Gastrocnemius medialis (tissue), 4 donors: Measurements from ENCODE around the gene NIFK. TPM values are rescaled to one million over a fixed set of nuclear protein-coding genes. Genes with fewer than 3 reads are reported as not detected.
"Not testable (repeated sequence)": the region's sequence is repeated elsewhere in the genome, so short reads cannot be mapped to it uniquely, and the experiment has no call there.

ENCODE experiments used
- ATAC-seq, 2 donors: fragments of 150-250 bp; one replicate each; pipeline ENCODE4 v1.9.1; 2016
- DNase-seq, 2 donors: peaks; one replicate each; pipeline ENCODE4 v3.0.0-alpha.2; 2019
- H3K27ac ChIP-seq, 4 donors: fragments of 200-600 bp; sonication (generic); 1 replicate in 1 of 4; 2 replicates in 3 of 4; pipeline ENCODE4 v1.5.1; 2016 to 2018; ENCODE audit warnings: mild to moderate bottlenecking in 2 of 4, moderate library complexity in 1 of 4
- H3K27me3 ChIP-seq, 3 donors: fragments of 200-600 bp; sonication (generic) in 2 of 3; 1 replicate in 1 of 3; 2 replicates in 2 of 3; pipeline versions ENCODE4 v1.5.1 to v1.6.0; 2016 to 2019; ENCODE audit warnings: mild to moderate bottlenecking in 1 of 3, moderate library complexity in 1 of 3
- H3K36me3 ChIP-seq, 2 donors: fragments of 200-600 bp; sonication (generic) in 1 of 2; one replicate each; pipeline ENCODE4 v1.5.1; 2017 to 2018
- H3K4me1 ChIP-seq, 2 donors: fragments of 200-600 bp; sonication (generic) in 1 of 2; one replicate each; pipeline ENCODE4 v1.5.1; 2016 to 2017; ENCODE audit warnings: mild to moderate bottlenecking in 2 of 2
- H3K4me3 ChIP-seq, 4 donors: fragments of 200-600 bp; sonication (generic) in 3 of 4; 1 replicate in 1 of 4; 2 replicates in 3 of 4; pipeline ENCODE4 v1.5.1; 2016 to 2019; ENCODE audit warnings: mild to moderate bottlenecking in 2 of 4
- H3K9me3 ChIP-seq, 3 donors: fragments of 200-600 bp; sonication (generic) in 2 of 3; 1 replicate in 1 of 3; 2 replicates in 2 of 3; pipeline ENCODE4 v1.5.1; 2016 to 2019
- CTCF ChIP-seq, 5 experiments: fragments of 450-650 bp in 3 of 5; fragments of 200-600 bp in 2 of 5; sonication (generic) in 2 of 5; IDR thresholded peaks in 4 of 5; conservative IDR thresholded peaks in 1 of 5; 1 replicate in 4 of 5; 2 replicates in 1 of 5; pipeline ENCODE4 v1.5.1; 2016 to 2019; ENCODE audit warnings: antibody characterized with exemption in 5 of 5, mild to moderate bottlenecking in 3 of 5, moderate library complexity in 3 of 5
- POLR2A ChIP-seq, 2 donors: fragments of 450-650 bp; IDR thresholded peaks; one replicate each; pipeline ENCODE4 v1.6.1; 2017; ENCODE audit warnings: antibody characterized with exemption in 2 of 2, mild to moderate bottlenecking in 2 of 2, moderate library complexity in 2 of 2
- in situ Hi-C, 4 donors: fragments of 200-750 bp; cut with MboI; loops; one replicate each; pipeline versions ENCODE4 v1.15.0 to v1.8.0; 2017; ENCODE audit warnings: low sequenced_read_pairs in 4 of 4
- intact Hi-C: fragments of 100-400 bp; cut with DNase I; formaldehyde crosslinking; loops from one replicate; pipeline ENCODE4 v1.15.1; 2023; ENCODE audit warnings: low total_unique reads
- total RNA-seq, 4 donors: library from RNA; depleted of rRNA; stranded (reverse); fragments of >200 nt; gene quantifications; one replicate each; pipeline versions ENCODE4 v1.1.0 to v1.2.3, GENCODE V29; 2016

NIFK gene
- total RNA-seq, 4 donors from 2014 or later: 31.1 to 42.3 (median 37.3) TPM

- intact Hi-C loops: loop anchor here (2.0 kb wide), 1 partner anchor 67 kb away; no protein-coding TSS in a partner anchor
- in situ Hi-C loops: loop anchor here in 3 of 4 donors (10.0 to 25.0 kb wide), 4 partner anchors 53 to 323 kb away; partner anchors contain the start of gene RNU4ATAC (in 2 of the 3)
- H3K27me3 ChIP-seq: no peaks in the 10 kb centered on the region
- H3K4me1 ChIP-seq: peaks cover 17 to 20% of the 10 kb centered on the region in 2 donors
- H3K36me3 ChIP-seq: no peaks in the 10 kb centered on the region
- H3K4me3 ChIP-seq: no peak overlapping the region
- ATAC-seq (no peak), DNase-seq (no peak)
- no peaks in the 10 kb centered on the region for H3K9me3 ChIP-seq
- peak overlapping the region; percentile 54 to 85 (median 77) for H3K27ac ChIP-seq
- TF ChIP-seq CTCF (IDR thresholded peaks at IDR 0.05 in 4 of 5, conservative IDR thresholded peaks at IDR 0.05 in 1 of 5) (no peak), POLR2A (IDR thresholded peaks at IDR 0.05) (no peak)
These were observed 19.1 kb downstream of the NIFK start for GRCh38 chr2:121717529-121717928.

GRCh38 chr2:121716126-121716525 lies 20.5 kb downstream of the NIFK start:
- TF ChIP-seq CTCF (IDR thresholded peaks at IDR 0.05 in 4 of 5, conservative IDR thresholded peaks at IDR 0.05 in 1 of 5) (no peak), POLR2A (IDR thresholded peaks at IDR 0.05) (no peak)
- H3K27me3 ChIP-seq: no peaks in the 10 kb centered on the region

GRCh38 chr2:121711481-121711880 lies 25.2 kb downstream of the NIFK start:
- H3K4me1 ChIP-seq, DNase-seq, ATAC-seq, H3K27me3 ChIP-seq, H3K4me3 ChIP-seq, H3K9me3 ChIP-seq, H3K36me3 ChIP-seq, H3K27ac ChIP-seq, intact Hi-C loops: not testable (repeated sequence)
- in situ Hi-C loops: loop anchor here in 3 of 4 donors (10.0 to 25.0 kb wide), 4 partner anchors 47 to 317 kb away; partner anchors contain the start of gene RNU4ATAC (in 2 of the 3)

More at GRCh38 chr2:121716126-121716525, 20.5 kb downstream of the NIFK start:
- Histone ChIP-seq H3K36me3 (no peaks in the 10 kb centered on the region), H3K9me3 (no peaks in the 10 kb centered on the region), H3K4me1 (peaks cover 11 to 13% of the 10 kb centered on the region in 2 donors), H3K27ac (peak overlapping the region; percentile 54 to 85 (median 70)), H3K4me3 (no peak overlapping the region)
- in situ Hi-C loops: loop anchor here in 3 of 4 donors (10.0 to 25.0 kb wide), 4 partner anchors 51 to 321 kb away; partner anchors contain the start of gene RNU4ATAC (in 2 of the 3)
- ATAC-seq (no peak), DNase-seq (no peak)
- intact Hi-C loops: loop anchor here (2.0 kb wide), 1 partner anchor 65 kb away; no protein-coding TSS in a partner anchor

- intact Hi-C loops (no loop called here), in situ Hi-C loops (loop anchor here in 3 of 4 donors (10.0 to 25.0 kb wide), 4 partner anchors 46 to 316 kb away; partner anchors contain the start of gene RNU4ATAC (in 2 of the 3))
- no peak overlapping the region for H3K4me3 ChIP-seq
- H3K36me3 ChIP-seq: no peaks in the 10 kb centered on the region
- H3K27me3 ChIP-seq: no peaks in the 10 kb centered on the region
- H3K27ac ChIP-seq: no peak overlapping the region
- no peak for TF ChIP-seq POLR2A (IDR thresholded peaks at IDR 0.05)
- no peak for TF ChIP-seq CTCF (IDR thresholded peaks at IDR 0.05 in 4 of 5, conservative IDR thresholded peaks at IDR 0.05 in 1 of 5)
- ATAC-seq (no peak), DNase-seq (no peak)
- no peaks in the 10 kb centered on the region for H3K4me1 ChIP-seq
- no peaks in the 10 kb centered on the region for H3K9me3 ChIP-seq
These were observed 26.1 kb downstream of the NIFK start for GRCh38 chr2:121710470-121711170.

- Histone ChIP-seq H3K9me3 (no peaks in the 10 kb centered on the region), H3K4me3 (no peak overlapping the region), H3K27ac (no peak overlapping the region), H3K27me3 (no peaks in the 10 kb centered on the region), H3K4me1 (no peaks in the 10 kb centered on the region), H3K36me3 (no peaks in the 10 kb centered on the region)
- TF ChIP-seq POLR2A (IDR thresholded peaks at IDR 0.05): no peak
- TF ChIP-seq CTCF (IDR thresholded peaks at IDR 0.05 in 4 of 5, conservative IDR thresholded peaks at IDR 0.05 in 1 of 5): no peak
- in situ Hi-C loops: loop anchor here in 3 of 4 donors (10.0 to 25.0 kb wide), 4 partner anchors 45 to 315 kb away; partner anchors contain the start of gene RNU4ATAC (in 2 of the 3)
- DNase-seq (no peak), ATAC-seq (no peak)
- intact Hi-C loops: no loop called here
These were observed 26.8 kb downstream of the NIFK start for GRCh38 chr2:121709776-121710469.
